AG10803 (cell line): ENCODE results near the gene KCNQ1OT1.

ENCODE experiments used
- DNase-seq: peaks from one replicate; pipeline ENCODE4 v3.0.0; 2010; ENCODE audit warnings: low read depth
- H3K4me3 ChIP-seq: 2 replicates; pipeline ENCODE4 v1.5.1; 2011; ENCODE audit warnings: mild to moderate bottlenecking, low read length, control low read depth
- CTCF ChIP-seq: conservative IDR thresholded peaks from 2 replicates; pipeline ENCODE4 v1.5.1; 2011; ENCODE audit warnings: mild to moderate bottlenecking, low read length, control low read depth, inconsistent platforms

Gene KCNQ1OT1

GRCh38 chr11:2579315-2580060 is 120.3 kb downstream of the KCNQ1OT1 start:
- H3K4me3 ChIP-seq = no peak overlapping the region
- DNase-seq = no peak
- no peak for TF ChIP-seq CTCF

GRCh38 chr11:2578929-2579270 is 120.9 kb downstream of the KCNQ1OT1 start:
- no peak for DNase-seq
- H3K4me3 ChIP-seq = no peak overlapping the region
- no peak for TF ChIP-seq CTCF

DNA sequence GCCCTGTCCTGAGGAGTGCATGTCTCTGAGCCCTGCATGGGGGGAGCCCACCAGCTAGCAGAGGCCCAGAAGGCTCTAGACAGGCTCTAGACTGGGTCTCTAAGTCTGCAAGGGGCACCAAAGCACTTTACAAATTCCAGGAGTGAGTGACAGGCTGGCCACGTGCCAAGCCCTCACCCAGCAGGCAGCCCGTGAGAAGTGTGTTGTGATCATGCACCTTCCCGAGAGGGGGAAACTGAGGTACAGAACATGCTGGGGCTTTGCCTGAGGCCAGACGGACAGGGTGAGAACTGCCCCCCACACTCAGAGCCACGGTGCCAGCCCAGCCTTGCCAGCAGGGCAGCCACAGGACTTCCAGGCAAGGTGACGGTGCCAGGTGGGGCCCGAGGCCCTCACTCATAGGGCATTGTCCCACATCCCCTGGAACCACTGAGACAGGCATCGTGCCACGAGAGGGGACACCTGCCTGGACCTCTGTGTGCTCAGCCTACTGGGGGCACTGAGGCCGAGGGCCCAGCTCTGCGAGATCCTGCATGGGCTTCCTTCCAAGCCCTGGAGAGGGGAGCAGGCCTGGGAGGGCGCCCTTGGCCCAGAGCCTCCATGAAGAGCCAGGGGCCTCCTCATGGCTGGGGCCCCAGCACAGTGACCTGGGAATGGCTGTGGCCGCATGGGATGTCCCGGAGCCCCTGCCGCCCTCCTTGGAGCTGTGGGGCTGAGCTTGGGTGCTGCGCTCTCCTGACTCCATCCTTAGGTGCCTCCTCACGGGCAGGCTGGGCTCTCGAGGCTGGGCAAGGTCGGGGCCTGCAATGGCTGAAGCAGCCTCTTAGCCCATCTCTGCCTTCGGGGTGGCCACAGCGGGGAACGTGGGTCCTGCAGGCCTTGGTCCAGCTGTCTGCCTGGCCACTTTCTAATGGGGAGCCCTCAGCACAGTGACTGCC is 121.5 kb downstream of the KCNQ1OT1 start:
- H3K4me3 ChIP-seq = no peak overlapping the region
- TF ChIP-seq CTCF = no peak
- no peak for DNase-seq

GRCh38 chr11:2577031-2577990 is 122.5 kb downstream of the KCNQ1OT1 start:
- TF ChIP-seq CTCF = no peak
- DNase-seq = no peak
- no peak overlapping the region for H3K4me3 ChIP-seq

GRCh38 chr11:2576549-2576948 is 123.2 kb downstream of the KCNQ1OT1 start:
- DNase-seq = no peak
- TF ChIP-seq CTCF = no peak
- no peak overlapping the region for H3K4me3 ChIP-seq

DNA sequence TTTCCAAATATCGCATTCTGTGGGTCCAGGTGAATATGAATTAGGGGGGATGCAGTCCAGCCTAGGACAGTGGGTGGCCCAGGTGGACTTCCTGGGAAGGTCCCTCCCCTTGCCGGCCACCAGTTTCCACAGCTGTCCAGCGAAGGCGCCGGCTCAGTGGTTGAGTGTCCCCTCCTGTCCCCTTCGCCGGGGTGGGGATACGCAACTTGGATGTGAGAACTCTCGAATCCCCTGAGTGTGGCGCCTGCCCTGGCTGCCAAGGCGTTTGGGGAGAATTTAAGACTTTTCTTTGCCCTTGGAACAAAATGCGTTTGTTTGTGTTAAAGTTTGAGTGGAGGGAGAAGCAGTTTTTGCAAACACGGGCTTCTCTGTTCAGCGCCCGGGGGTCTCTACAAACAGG is 123.7 kb downstream of the KCNQ1OT1 start:
- DNase-seq = no peak
- no peak overlapping the region for H3K4me3 ChIP-seq
- TF ChIP-seq CTCF = no peak
